PC-3 (cell line): ENCODE results near the gene AFDN.

Experiments used
- CTCF ChIP-seq: fragments of 300-600 bp; sonication (generic); conservative IDR thresholded peaks from 2 replicates; pipeline ENCODE4 v1.5.1; 2017; ENCODE audit warnings: antibody characterized with exemption, low read depth, mild to moderate bottlenecking, low read length
- EZH2 ChIP-seq: fragments of 300-600 bp; sonication (generic); IDR thresholded peaks from one replicate; pipeline ENCODE4 v1.6.1; 2017; ENCODE audit warnings: antibody characterized with exemption, mild to moderate bottlenecking, low read length; ENCODE audit not compliant: unreplicated experiment

- no peak for TF ChIP-seq CTCF
- no peak for TF ChIP-seq EZH2
These were observed 122.0 kb downstream of the AFDN start for GRCh38 chr6:167948716-167949115.
